ENCODE data around the gene UGGT1. TPM values are rescaled to one million over a fixed set of nuclear protein-coding genes. Genes with fewer than 3 reads are reported as not detected.

Gene UGGT1
- total and polyA plus RNA-seq, 9 of the 15 experiments (the other 6 are each of a cell fraction or from before 2014, with no cell fraction given): 5.1 to 56.4 (median 37.9) TPM

- Histone ChIP-seq H3K9ac (ENCODE audit: insufficient read depth in 1 of 2, low read depth in 2 of 2, low read length in 2 of 2) (peak overlapping the region; percentile 77 to 94), H3K27me3 (ENCODE audit: control insufficient read depth in 2 of 2, insufficient read depth in 2 of 2, low read length in 2 of 2) (no peaks in the 10 kb centered on the region), H3K27ac (ENCODE audit: extremely low read depth, low read depth, low read length) (peak overlapping the region; percentile 92), H3K9me3 (replicated peaks; ENCODE audit: control insufficient read depth, insufficient read depth, low read depth, low read length) (no peaks in the 10 kb centered on the region), H3K4me1 (replicated peaks in 1 of 2; ENCODE audit: control insufficient read depth in 2 of 2, insufficient read depth in 2 of 2, low read length in 2 of 2) (peaks cover 16 to 20% of the 10 kb centered on the region in 2 experiments; a peak in 4 of 5 replicates), H3K79me2 (ENCODE audit: control insufficient read depth, insufficient read depth, low read length) (peaks cover 46% of the 10 kb centered on the region), H4K20me1 (replicated peaks; ENCODE audit: control insufficient read depth, insufficient read depth, low read length) (no peaks in the 10 kb centered on the region), H3K4me2 (ENCODE audit: insufficient read depth, low read length) (peak overlapping the region; percentile 96), H3K9me1 (ENCODE audit: control insufficient read depth, insufficient read depth, low read length) (no peaks in the 10 kb centered on the region), H3K36me3 (ENCODE audit: control insufficient read depth, insufficient read depth, low read length) (peaks cover 23% of the 10 kb centered on the region), H3K4me3 (peak overlapping the region; percentile 89), H2AFZ (ENCODE audit: low read depth, low read length) (peak overlapping the region; percentile 92)
- POLR2A ChIA-PET: interaction anchor here (0.7 to 4.4 kb wide), 11 partner anchors 9 to 219 kb away, joined by 3 to 30 read pairs (median 4); no protein-coding TSS in a partner anchor
- CTCF ChIA-PET (ENCODE audit: low intra/inter-chr PET ratio): no interaction called here
- no peak for DNase-seq (ENCODE audit: extremely low read depth in 1 of 4, low spot score in 3 of 4)
- in situ Hi-C loops (cut with MboI): no loop called here
- 7% methylated on average over 4 of the region's 4 CpGs for WGBS (ENCODE audit: insufficient coverage, low coverage, missing lambda C conversion rate)
- intact Hi-C loops (cut with micrococcal nuclease): loop anchor here (5.0 kb wide), 1 partner anchor 233 kb away; the partner anchor contains the start of gene POLR2D
- no peak for ATAC-seq
- FAIRE-seq: no peak
- TSS peak; percentile 88 for BruUV-seq (replicated peaks)
- 0 out of 2 replicates have a peak, but pooled peaks have one; percentile 32 for TF ChIP-seq ZNF592 (IDR thresholded peaks at IDR 0.05)
- 0 out of 2 replicates have a peak, but pooled peaks have one; percentile 36 for TF ChIP-seq TARDBP (IDR thresholded peaks at IDR 0.05)
- no peak for TF ChIP-seq GATAD2A (IDR thresholded peaks at IDR 0.05)
- no peak for TF ChIP-seq ZNF586 (CRISPR knock-in tag; conservative IDR thresholded peaks at IDR 0.05)
- TF ChIP-seq ILF3 (IDR thresholded peaks at IDR 0.05; ENCODE audit: borderline replicate concordance): peak; percentile 69; the same call in 1 of the 2 replicates
- TF ChIP-seq HLTF (IDR thresholded peaks at IDR 0.05): 0 out of 2 replicates have a peak, but pooled peaks have one; percentile 18
- 0 out of 2 replicates have a peak, but pooled peaks have one; percentile 39 for TF ChIP-seq NFRKB (IDR thresholded peaks at IDR 0.05; ENCODE audit: low read depth)
Measured at GRCh38 chr2:128090575-128090944, 440 bp upstream of the UGGT1 start.
